SK-N-SH (cell line): ENCODE results near the gene SSNA1.
"Not testable (repeated sequence)": the region's sequence is repeated elsewhere in the genome, so short reads cannot be mapped to it uniquely, and the experiment has no call there.

Source experiments
- EP300 ChIP-seq, 2 experiments: IDR thresholded peaks; 2 replicates each; pipeline versions ENCODE4 v1.4.0 to v1.6.1; 2012; ENCODE audit warnings: borderline replicate concordance in 1 of 2, low read depth in 1 of 2, low read length in 1 of 2
- MXI1 ChIP-seq: IDR thresholded peaks from 2 replicates; pipeline ENCODE4 v1.6.1; 2012; ENCODE audit warnings: mild to moderate bottlenecking, low read depth, low read length, improper control_type of control experiment
- POLR2AphosphoS5 ChIP-seq: IDR thresholded peaks from 2 replicates; pipeline ENCODE4 v1.6.1; 2012; ENCODE audit warnings: low read depth, low read length
- RAD21 ChIP-seq: IDR thresholded peaks from 2 replicates; pipeline ENCODE4 v1.6.1; 2012; ENCODE audit warnings: mild to moderate bottlenecking, low read length
- TF ChIP-seq, protein P1 (sequence below): fragments of 200-600 bp; sonication (generic); IDR thresholded peaks from 2 replicates; pipeline ENCODE4 v1.6.1; 2017; ENCODE audit warnings: antibody characterized with exemption, mild to moderate bottlenecking, moderate library complexity
- TF ChIP-seq, protein P2 (sequence below): IDR thresholded peaks from 2 replicates; pipeline ENCODE4 v1.4.0; 2012; ENCODE audit warnings: low read depth

DNA sequence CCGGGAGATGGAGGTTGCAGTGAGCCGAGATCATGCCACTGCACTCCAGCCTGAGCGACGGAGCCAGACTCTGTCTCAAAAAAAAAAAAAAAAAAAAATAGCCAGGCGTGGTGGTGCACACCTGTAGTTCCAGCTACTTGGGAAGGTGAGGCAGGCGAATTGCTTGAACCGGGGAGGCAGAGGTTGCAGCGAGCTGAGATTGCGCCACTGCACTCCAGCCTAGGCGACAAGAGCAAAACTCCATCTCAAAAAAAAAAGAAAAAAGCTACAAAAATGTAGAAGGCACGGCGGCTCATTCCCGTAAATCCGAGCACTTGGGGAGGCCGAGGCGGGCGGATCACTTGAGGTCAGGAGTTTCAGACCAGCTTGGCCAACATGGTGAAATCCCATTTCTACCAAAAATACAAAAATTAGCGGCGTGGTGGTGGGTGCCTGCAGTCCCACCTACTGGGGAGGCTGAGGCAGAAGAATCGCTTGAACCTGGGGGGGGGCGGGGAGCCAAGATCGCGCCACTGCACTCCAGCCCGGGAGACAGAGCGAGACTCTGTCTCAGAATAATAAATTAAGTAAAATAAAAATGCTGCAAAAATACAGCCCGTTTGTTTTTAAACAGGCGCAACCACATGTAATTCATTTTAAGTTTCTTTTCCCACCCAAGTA lies 51.2 kb downstream of the SSNA1 start:
- TF ChIP-seq POLR2AphosphoS5; MXI1; EP300 (IDR thresholded peaks at IDR 0.05; ENCODE audit: borderline replicate concordance in 1 of 2, low read depth in 1 of 2, low read length in 1 of 2); RAD21: not testable (repeated sequence)
- TF ChIP-seq, protein P1, sequence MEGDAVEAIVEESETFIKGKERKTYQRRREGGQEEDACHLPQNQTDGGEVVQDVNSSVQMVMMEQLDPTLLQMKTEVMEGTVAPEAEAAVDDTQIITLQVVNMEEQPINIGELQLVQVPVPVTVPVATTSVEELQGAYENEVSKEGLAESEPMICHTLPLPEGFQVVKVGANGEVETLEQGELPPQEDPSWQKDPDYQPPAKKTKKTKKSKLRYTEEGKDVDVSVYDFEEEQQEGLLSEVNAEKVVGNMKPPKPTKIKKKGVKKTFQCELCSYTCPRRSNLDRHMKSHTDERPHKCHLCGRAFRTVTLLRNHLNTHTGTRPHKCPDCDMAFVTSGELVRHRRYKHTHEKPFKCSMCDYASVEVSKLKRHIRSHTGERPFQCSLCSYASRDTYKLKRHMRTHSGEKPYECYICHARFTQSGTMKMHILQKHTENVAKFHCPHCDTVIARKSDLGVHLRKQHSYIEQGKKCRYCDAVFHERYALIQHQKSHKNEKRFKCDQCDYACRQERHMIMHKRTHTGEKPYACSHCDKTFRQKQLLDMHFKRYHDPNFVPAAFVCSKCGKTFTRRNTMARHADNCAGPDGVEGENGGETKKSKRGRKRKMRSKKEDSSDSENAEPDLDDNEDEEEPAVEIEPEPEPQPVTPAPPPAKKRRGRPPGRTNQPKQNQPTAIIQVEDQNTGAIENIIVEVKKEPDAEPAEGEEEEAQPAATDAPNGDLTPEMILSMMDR = not testable (repeated sequence)
- TF ChIP-seq, protein P2, sequence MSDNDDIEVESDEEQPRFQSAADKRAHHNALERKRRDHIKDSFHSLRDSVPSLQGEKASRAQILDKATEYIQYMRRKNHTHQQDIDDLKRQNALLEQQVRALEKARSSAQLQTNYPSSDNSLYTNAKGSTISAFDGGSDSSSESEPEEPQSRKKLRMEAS = not testable (repeated sequence)
